A549 treated with GW870086 at 1 μM for 4 hours (cell line): Measurements from ENCODE around the gene NOSTRIN. TPM values are rescaled to one million over a fixed set of nuclear protein-coding genes. Genes with fewer than 3 reads are reported as not detected.

ENCODE experiments used
- total RNA-seq: library from RNA; stranded (reverse); fragments of 200-300 nt; extraction: Qiagen RNA extraction; gene quantifications from 5 replicates; pipeline ENCODE4 v1.2.3, GENCODE V29; 2022; ENCODE audit warnings: low read depth

NOSTRIN gene, protein sequence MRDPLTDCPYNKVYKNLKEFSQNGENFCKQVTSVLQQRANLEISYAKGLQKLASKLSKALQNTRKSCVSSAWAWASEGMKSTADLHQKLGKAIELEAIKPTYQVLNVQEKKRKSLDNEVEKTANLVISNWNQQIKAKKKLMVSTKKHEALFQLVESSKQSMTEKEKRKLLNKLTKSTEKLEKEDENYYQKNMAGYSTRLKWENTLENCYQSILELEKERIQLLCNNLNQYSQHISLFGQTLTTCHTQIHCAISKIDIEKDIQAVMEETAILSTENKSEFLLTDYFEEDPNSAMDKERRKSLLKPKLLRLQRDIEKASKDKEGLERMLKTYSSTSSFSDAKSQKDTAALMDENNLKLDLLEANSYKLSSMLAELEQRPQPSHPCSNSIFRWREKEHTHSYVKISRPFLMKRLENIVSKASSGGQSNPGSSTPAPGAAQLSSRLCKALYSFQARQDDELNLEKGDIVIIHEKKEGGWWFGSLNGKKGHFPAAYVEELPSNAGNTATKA
- total RNA-seq, result 2.2 to 3.0 TPM (median 2.3 TPM) in 5 replicates

DNA sequence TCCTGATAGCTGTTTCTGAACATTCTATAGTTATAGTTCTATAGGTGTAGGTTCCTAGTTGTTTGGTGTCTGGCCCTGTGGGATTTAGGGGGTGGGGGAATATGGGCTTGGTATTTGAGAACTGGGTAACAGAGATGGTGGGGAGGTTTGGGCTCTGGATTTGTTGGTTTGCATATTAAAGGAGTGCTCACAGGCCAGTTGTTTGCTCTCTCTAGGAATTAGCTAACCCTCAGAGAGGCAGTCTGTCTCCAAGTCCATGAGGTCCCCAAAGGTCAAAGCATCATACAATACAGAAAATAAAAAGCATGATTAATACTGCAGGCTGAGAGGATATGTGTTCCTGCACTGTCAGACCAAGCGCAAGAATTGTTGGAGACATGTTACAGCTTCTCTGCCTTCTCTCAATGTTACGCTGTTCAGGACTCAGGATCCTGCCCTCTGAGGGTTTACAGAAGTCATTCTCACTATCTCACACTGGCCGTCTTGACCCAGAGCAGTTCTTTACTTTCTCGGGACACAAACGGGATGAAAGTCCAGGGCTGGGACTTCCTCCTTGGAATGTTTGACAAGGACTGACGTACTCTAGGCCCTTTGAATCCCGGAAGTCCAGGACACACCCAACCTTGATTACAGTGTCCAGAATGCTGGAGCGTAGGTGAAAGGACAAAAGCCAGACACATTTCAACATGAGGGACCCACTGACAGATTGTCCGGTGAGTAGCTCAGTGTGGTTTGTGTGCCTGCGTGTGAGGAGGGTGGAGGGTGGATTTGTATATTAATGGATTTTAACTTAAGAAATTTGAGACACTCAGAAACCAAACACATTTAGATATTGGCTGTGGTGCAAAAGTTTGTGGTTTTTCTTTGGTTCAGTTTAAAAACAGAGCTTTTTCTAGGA lies at the start of gene NOSTRIN:
Gene NOSTRIN (plus strand): TSS at position 677 of the 898 bp plus-strand sequence. CDS start 10 bp downstream, at position 687.

DNA sequence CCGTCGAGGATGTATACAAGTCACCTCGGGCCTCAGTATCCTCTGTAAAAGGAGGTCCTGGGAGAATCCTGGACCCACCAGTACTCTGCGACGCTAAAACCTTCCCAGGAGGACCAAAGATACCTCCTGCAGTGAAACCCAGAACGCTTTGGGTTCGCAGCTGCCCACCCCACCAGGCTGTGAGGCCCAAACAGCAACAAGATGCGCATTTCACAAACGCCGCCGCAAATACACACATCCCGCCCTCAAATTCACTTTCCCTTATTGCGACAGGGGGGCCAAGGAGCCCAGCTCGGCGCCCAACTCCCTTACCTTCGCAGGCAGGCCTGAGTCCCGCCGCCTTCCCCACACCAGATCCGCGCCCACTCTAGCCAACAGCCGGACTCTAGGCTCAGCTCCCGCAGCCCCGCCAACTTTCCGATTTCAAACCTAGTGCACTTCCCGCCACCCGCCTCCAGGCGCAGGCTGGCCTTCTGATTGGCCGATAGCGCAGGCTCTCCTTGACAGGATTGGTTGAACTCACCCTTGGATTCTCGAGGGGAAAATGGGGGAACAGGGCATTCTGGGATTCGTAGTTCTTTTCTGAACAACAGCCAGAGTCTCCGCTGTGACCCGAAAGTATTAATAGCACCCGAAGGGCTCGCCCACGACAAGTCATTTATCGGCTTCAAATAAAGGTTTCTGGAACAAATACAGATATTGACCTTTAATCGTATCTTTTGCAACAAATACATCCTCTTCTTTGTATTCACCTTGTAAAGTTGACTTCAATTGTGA lies 87.8 kb downstream of the NOSTRIN start, which contains the start of gene SPC25:
Gene SPC25 (minus strand): TSS at position 425 of the 777 bp plus-strand sequence. CDS start 911 bp downstream, outside the sequence.

DNA sequence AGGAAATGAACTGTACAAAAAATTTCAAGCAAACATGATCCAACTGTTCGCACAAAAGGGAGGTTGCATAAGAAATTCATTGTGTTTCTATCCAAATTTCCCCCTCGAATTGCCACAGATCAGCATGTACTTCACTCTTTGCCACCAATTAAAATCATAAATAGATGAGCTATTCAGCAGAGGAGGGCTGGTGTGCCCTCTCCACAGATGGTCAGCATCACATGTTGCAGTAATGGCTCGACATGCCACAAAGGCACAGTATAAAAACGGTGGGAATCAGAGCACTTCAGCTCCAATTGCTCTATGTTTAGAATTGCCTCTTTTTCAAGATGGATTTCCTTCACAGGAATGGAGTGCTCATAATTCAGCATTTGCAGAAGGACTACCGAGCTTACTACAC lies 98.6 kb downstream of the NOSTRIN start, which contains the start of gene G6PC2:
Gene G6PC2 (plus strand): TSS at position 289 of the 400 bp plus-strand sequence. CDS start 41 bp downstream, at position 330.

Other genes starting within 250 kb of the NOSTRIN start
- gene SPC25, start 87.8 kb downstream of the NOSTRIN start, total RNA-seq, result 17.5 to 23.6 TPM (median 19.1 TPM) in 5 replicates
- not detected in 5 replicates for gene G6PC2, start 98.7 kb downstream of the NOSTRIN start, total RNA-seq
- gene ABCB11, start 228.7 kb downstream of the NOSTRIN start, total RNA-seq, result 0.01 to 0.05 TPM (median 0.03 TPM) in 4 of 5 replicates, not detected in the other